GM10266 (cell line): ENCODE measurements around the gene SRP19.

ENCODE experiments used
- DNase-seq: peaks from one replicate; pipeline ENCODE4 v3.0.0; 2012; ENCODE audit errors: extremely low spot score
- CTCF ChIP-seq: IDR thresholded peaks from 2 replicates; pipeline ENCODE4 v1.5.1; 2012; ENCODE audit warnings: mild to moderate bottlenecking, low read depth; ENCODE audit not compliant: control insufficient read depth, insufficient read depth; ENCODE audit errors: missing control alignments

Gene SRP19

GRCh38 chr5:112906637-112907036, 45.5 kb downstream of the SRP19 start:
- no peak for TF ChIP-seq CTCF

GRCh38 chr5:112907166-112907631, 46.1 kb downstream of the SRP19 start:
- no peak for TF ChIP-seq CTCF
- no peak for DNase-seq

More at GRCh38 chr5:112906637-112907036, 45.5 kb downstream of the SRP19 start:
- DNase-seq, result no peak

- TF ChIP-seq CTCF, result no peak
- DNase-seq, result no peak
These were observed 47.8 kb downstream of the SRP19 start for GRCh38 chr5:112908854-112909253.

GRCh38 chr5:112910529-112910928, 49.4 kb downstream of the SRP19 start:
- DNase-seq, result no peak
- TF ChIP-seq CTCF, result no peak

- no peak for TF ChIP-seq CTCF
- no peak for DNase-seq
These were observed 53.5 kb downstream of the SRP19 start for GRCh38 chr5:112914584-112914983.

- TF ChIP-seq CTCF, result no peak
- no peak for DNase-seq
These were observed 54.7 kb downstream of the SRP19 start for GRCh38 chr5:112915831-112916230.

- TF ChIP-seq CTCF, result peak; percentile 35
These were observed 56.4 kb downstream of the SRP19 start for GRCh38 chr5:112917453-112917995.

More at GRCh38 chr5:112917453-112917995, 56.4 kb downstream of the SRP19 start:
- DNase-seq, result no peak
